Fibroblast of lung (primary cell): ENCODE measurements around the gene RAD51AP1. TPM values are rescaled to one million over a fixed set of nuclear protein-coding genes. Genes with fewer than 3 reads are reported as not detected.
A peak's percentile ranks its signal among the peaks of the same experiment; 100 is the strongest.

ENCODE experiments used
- DNase-seq, 2 donors: peaks; one replicate each; pipeline versions ENCODE4 v3.0.0 to v3.0.0-alpha.2; 2010; ENCODE audit warnings: low read depth in 2 of 2
- H2AFZ ChIP-seq: 2 replicates; pipeline ENCODE4 v1.5.1; 2012; ENCODE audit warnings: low read length, control low read depth, inconsistent platforms
- H3K27ac ChIP-seq: 2 replicates; pipeline ENCODE4 v1.5.1; 2011; ENCODE audit warnings: low read length, control low read depth; ENCODE audit not compliant: insufficient read depth
- H3K27me3 ChIP-seq: 2 replicates; pipeline ENCODE4 v1.5.1; 2011; ENCODE audit warnings: mild to moderate bottlenecking, low read length; ENCODE audit not compliant: control insufficient read depth, insufficient read depth
- H3K36me3 ChIP-seq: 2 replicates; pipeline ENCODE4 v1.5.1; 2011; ENCODE audit warnings: low read length; ENCODE audit not compliant: control insufficient read depth, insufficient read depth
- H3K4me1 ChIP-seq: 2 replicates; pipeline ENCODE4 v1.5.1; 2011; ENCODE audit warnings: low read length; ENCODE audit not compliant: control insufficient read depth, insufficient read depth; ENCODE audit errors: extremely low read depth
- H3K4me2 ChIP-seq: 2 replicates; pipeline ENCODE4 v1.5.1; 2011; ENCODE audit warnings: low read length, control low read depth; ENCODE audit not compliant: insufficient read depth; ENCODE audit errors: extremely low read depth
- H3K4me3 ChIP-seq, 4 experiments: fragments of 200-600 bp in 1 of 4; sonication (generic) in 1 of 4; replicated peaks in 1 of 4; 2 replicates each; pipeline ENCODE4 v1.5.1; 2011 to 2016; ENCODE audit warnings: low read length in 4 of 4, low read depth in 3 of 4, mild to moderate bottlenecking in 3 of 4, control low read depth in 2 of 4, inconsistent platforms in 1 of 4, mixed read lengths in 1 of 4; ENCODE audit not compliant: insufficient read depth in 1 of 4; ENCODE audit errors: control extremely low read depth in 1 of 4
- H3K79me2 ChIP-seq: 2 replicates; pipeline ENCODE4 v1.5.1; 2012; ENCODE audit warnings: mild to moderate bottlenecking, low read length, inconsistent platforms; ENCODE audit not compliant: control insufficient read depth, insufficient read depth
- H3K9ac ChIP-seq: 2 replicates; pipeline ENCODE4 v1.5.1; 2011; ENCODE audit warnings: mild to moderate bottlenecking, low read length, control low read depth; ENCODE audit not compliant: insufficient read depth
- H3K9me3 ChIP-seq: 2 replicates; pipeline ENCODE4 v1.5.1; 2012; ENCODE audit warnings: low read depth, low read length; ENCODE audit not compliant: control insufficient read depth, insufficient read depth
- H4K20me1 ChIP-seq: 2 replicates; pipeline ENCODE4 v1.5.1; 2011; ENCODE audit warnings: low read length; ENCODE audit not compliant: control insufficient read depth, insufficient read depth; ENCODE audit errors: extremely low read depth
- EZH2 ChIP-seq: IDR thresholded peaks from 2 replicates; pipeline ENCODE4 v1.5.1; 2012; ENCODE audit warnings: low read length, control low read depth, mild to moderate bottlenecking; ENCODE audit errors: missing control alignments
- polyA plus RNA-seq, 2 donors: library from polyadenylated mRNA; depleted of rRNA in 1 of 2; stranded (reverse) in 1 of 2; unstranded in 1 of 2; fragments of >200 nt; gene quantifications; 2 replicates each; pipeline ENCODE4 v1.2.1, GENCODE V29; 2011 to 2012; ENCODE audit warnings: missing spikeins in 1 of 2
- total RNA-seq: library from RNA; depleted of rRNA; stranded (reverse); fragments of >200 nt; gene quantifications from 2 replicates; pipeline ENCODE4 v1.2.1, GENCODE V29; 2014
- TF ChIP-seq, protein P1 (sequence below), 2 donors: IDR thresholded peaks in 1 of 2; conservative IDR thresholded peaks in 1 of 2; 1 replicate in 1 of 2; 2 replicates in 1 of 2; pipeline ENCODE4 v1.5.1; 2011 to 2012; ENCODE audit warnings: low read length in 2 of 2, control low read depth in 1 of 2, inconsistent platforms in 1 of 2, low read depth in 1 of 2, mild to moderate bottlenecking in 1 of 2

The RAD51AP1 gene
- total and polyA plus RNA-seq, 2 donors (not counting 1 experiment from before 2014, with no cell fraction given), result 4.1 to 11.0 TPM

DNA sequence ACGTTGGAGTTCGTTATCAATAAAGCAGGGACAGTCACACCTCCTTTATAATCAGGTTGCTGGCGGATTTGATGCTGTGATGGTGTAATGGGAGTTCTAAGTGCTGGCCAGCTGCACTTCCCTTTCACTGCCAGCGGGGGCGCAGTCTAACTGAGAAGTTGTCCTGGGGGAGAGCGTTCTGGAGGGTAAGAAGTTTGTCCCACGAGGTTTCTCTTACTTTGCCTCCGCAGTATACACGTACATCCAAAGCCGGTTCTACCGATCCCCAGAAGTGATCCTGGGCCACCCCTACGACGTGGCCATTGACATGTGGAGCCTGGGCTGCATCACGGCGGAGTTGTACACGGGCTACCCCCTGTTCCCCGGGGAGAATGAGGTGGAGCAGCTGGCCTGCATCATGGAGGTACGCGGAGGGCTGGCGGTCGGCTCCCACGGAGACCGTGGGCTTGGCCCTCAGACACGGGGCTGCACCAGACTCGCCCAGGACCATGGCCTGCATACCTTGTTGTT lies 66.0 kb downstream of the RAD51AP1 start:
- no peaks in the 10 kb centered on the region for H4K20me1 ChIP-seq
- no peaks in the 10 kb centered on the region for H3K9me3 ChIP-seq
- peak overlapping the region; percentile 77 for H3K4me2 ChIP-seq
- no peak for TF ChIP-seq EZH2
- TF ChIP-seq, protein P1, sequence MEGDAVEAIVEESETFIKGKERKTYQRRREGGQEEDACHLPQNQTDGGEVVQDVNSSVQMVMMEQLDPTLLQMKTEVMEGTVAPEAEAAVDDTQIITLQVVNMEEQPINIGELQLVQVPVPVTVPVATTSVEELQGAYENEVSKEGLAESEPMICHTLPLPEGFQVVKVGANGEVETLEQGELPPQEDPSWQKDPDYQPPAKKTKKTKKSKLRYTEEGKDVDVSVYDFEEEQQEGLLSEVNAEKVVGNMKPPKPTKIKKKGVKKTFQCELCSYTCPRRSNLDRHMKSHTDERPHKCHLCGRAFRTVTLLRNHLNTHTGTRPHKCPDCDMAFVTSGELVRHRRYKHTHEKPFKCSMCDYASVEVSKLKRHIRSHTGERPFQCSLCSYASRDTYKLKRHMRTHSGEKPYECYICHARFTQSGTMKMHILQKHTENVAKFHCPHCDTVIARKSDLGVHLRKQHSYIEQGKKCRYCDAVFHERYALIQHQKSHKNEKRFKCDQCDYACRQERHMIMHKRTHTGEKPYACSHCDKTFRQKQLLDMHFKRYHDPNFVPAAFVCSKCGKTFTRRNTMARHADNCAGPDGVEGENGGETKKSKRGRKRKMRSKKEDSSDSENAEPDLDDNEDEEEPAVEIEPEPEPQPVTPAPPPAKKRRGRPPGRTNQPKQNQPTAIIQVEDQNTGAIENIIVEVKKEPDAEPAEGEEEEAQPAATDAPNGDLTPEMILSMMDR (conservative IDR thresholded peaks at IDR 0.05 in 1 of 2, IDR thresholded peaks at IDR 0.05 in 1 of 2; ENCODE audit: low read depth in 1 of 2, low read length in 2 of 2), result peak; percentile 99 to 100
- peak overlapping the region; percentile 86 for H3K27ac ChIP-seq
- H3K27me3 ChIP-seq, result peaks cover 5% of the 10 kb centered on the region
- DNase-seq, result peak; percentile 85 to 91
- peak overlapping the region; percentile 90 for H3K9ac ChIP-seq
- H3K79me2 ChIP-seq, result peaks cover 7% of the 10 kb centered on the region
- H3K4me3 ChIP-seq, result peak overlapping the region; percentile 84 to 99 (median 94)
- no peaks in the 10 kb centered on the region for H3K36me3 ChIP-seq
- H2AFZ ChIP-seq, result peak overlapping the region; percentile 100
- peaks cover 2% of the 10 kb centered on the region for H3K4me1 ChIP-seq

DNA sequence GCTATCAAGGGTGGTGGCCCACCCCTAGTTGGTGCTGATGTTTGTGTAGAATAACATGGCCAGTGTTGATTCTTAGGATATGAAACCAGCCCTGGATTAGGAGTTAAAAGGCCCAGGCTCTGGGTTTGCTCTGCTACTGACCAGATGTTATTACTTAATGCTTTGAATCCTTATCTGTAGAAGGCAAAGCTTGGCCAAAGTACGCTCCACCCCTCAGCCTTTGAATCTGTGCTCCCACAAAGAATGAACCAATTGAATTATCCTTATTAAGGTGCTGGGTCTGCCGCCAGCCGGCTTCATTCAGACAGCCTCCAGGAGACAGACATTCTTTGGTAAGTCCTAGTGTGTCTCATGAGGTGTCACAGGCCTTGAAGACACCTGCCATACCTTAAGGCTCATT lies 68.4 kb downstream of the RAD51AP1 start:
- DNase-seq, result no peak

DNA sequence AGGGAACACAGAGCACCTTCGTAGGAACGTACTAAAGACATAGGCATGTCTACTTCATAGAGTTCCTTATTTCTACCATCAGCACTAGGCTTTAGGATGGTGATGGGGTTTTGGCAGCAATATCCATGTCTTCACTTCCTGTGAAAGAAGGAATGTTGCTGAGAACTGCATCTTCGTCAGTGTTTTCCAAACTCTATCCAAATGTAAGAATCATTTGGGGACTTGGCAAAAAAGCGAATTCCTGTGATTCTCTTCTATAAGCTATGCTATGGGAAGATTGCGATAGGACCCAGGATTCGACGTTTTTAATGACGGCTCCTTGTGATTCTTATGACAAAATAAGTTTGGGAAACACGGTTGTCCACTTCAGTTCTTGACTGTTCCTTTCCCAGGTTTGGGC lies 70.4 kb downstream of the RAD51AP1 start:
- Histone ChIP-seq H3K27ac (no peak overlapping the region), H3K36me3 (no peaks in the 10 kb centered on the region), H4K20me1 (no peaks in the 10 kb centered on the region), H3K9ac (no peak overlapping the region), H3K4me3 (no peak overlapping the region), H3K9me3 (no peaks in the 10 kb centered on the region), H3K27me3 (no peaks in the 10 kb centered on the region), H2AFZ (no peak overlapping the region), H3K4me1 (peaks cover 2% of the 10 kb centered on the region), H3K79me2 (peaks cover 7% of the 10 kb centered on the region), H3K4me2 (no peak overlapping the region)
- no peak for DNase-seq
- TF ChIP-seq, protein P1 (conservative IDR thresholded peaks at IDR 0.05 in 1 of 2, IDR thresholded peaks at IDR 0.05 in 1 of 2; ENCODE audit: low read depth in 1 of 2, low read length in 2 of 2), result no peak
- TF ChIP-seq EZH2, result no peak

More for the DNA sequence above, 68.4 kb downstream of the RAD51AP1 start:
- H3K36me3 ChIP-seq, result no peaks in the 10 kb centered on the region
- no peak overlapping the region for H3K4me3 ChIP-seq
- no peaks in the 10 kb centered on the region for H4K20me1 ChIP-seq
- H2AFZ ChIP-seq, result no peak overlapping the region
- no peaks in the 10 kb centered on the region for H3K27me3 ChIP-seq
- H3K79me2 ChIP-seq, result peaks cover 7% of the 10 kb centered on the region
- H3K27ac ChIP-seq, result no peak overlapping the region
- H3K9me3 ChIP-seq, result no peaks in the 10 kb centered on the region
- TF ChIP-seq, protein P1 (conservative IDR thresholded peaks at IDR 0.05 in 1 of 2, IDR thresholded peaks at IDR 0.05 in 1 of 2; ENCODE audit: low read depth in 1 of 2, low read length in 2 of 2), result no peak
- TF ChIP-seq EZH2, result no peak
- no peak overlapping the region for H3K9ac ChIP-seq
- peaks cover 2% of the 10 kb centered on the region for H3K4me1 ChIP-seq
- H3K4me2 ChIP-seq, result no peak overlapping the region

Other genes with a start within 250 kb of the RAD51AP1 start
- gene TIGAR, start 217.7 kb upstream of the RAD51AP1 start, total RNA-seq, result 12.3 and 19.5 TPM in 2 replicates
- 15.3 and 20.7 TPM in 2 replicates for gene TIGAR, start 217.7 kb upstream of the RAD51AP1 start, polyA plus RNA-seq
- gene FGF23, start 159.2 kb upstream of the RAD51AP1 start, total RNA-seq, result not detected in 2 replicates
- not detected in 2 replicates for gene FGF23, start 159.2 kb upstream of the RAD51AP1 start, polyA plus RNA-seq
- not detected in 2 replicates for gene FGF6, start 93.1 kb upstream of the RAD51AP1 start, total RNA-seq
- not detected in 2 replicates for gene FGF6, start 93.1 kb upstream of the RAD51AP1 start, polyA plus RNA-seq
- 57.0 and 63.1 TPM in 2 replicates for gene DYRK4, start 23.3 kb downstream of the RAD51AP1 start, total RNA-seq
- 42.2 and 55.2 TPM in 2 replicates for gene DYRK4, start 23.3 kb downstream of the RAD51AP1 start, polyA plus RNA-seq
- gene AKAP3, start 110.2 kb downstream of the RAD51AP1 start, total RNA-seq, result 1.5 and 2.8 TPM in 2 replicates
- gene AKAP3, start 110.2 kb downstream of the RAD51AP1 start, polyA plus RNA-seq, result 0.30 and 1.1 TPM in 2 replicates
- gene NDUFA9, start 110.2 kb downstream of the RAD51AP1 start, total RNA-seq, result 21.3 and 42.6 TPM in 2 replicates
- gene NDUFA9, start 110.2 kb downstream of the RAD51AP1 start, polyA plus RNA-seq, result 68.8 and 73.8 TPM in 2 replicates
- gene GALNT8, start 181.5 kb downstream of the RAD51AP1 start, total RNA-seq, result under 0.01 TPM in 2 replicates
- not detected in 2 replicates for gene GALNT8, start 181.5 kb downstream of the RAD51AP1 start, polyA plus RNA-seq